H9 (cell line): ENCODE data around the gene PPP1R13B. TPM values are rescaled to one million over a fixed set of nuclear protein-coding genes. Genes with fewer than 3 reads are reported as not detected.

ENCODE experiments used
- DNase-seq: peaks from one replicate; pipeline ENCODE4 v3.0.0-alpha.2; 2017
- H2AFZ ChIP-seq: one replicate; pipeline ENCODE4 v1.6.1; 2013; ENCODE audit warnings: mild to moderate bottlenecking, low read length, control low read depth, moderate library complexity
- H2AK5ac ChIP-seq: 2 replicates; pipeline ENCODE4 v1.6.1; 2013; ENCODE audit warnings: low read length, control low read depth, mixed read lengths; ENCODE audit not compliant: insufficient read length
- H2BK120ac ChIP-seq: one replicate; pipeline ENCODE4 v1.6.1; 2013; ENCODE audit warnings: low read depth, mild to moderate bottlenecking, low read length, control low read depth, inconsistent platforms; ENCODE audit not compliant: poor library complexity, severe bottlenecking
- H2BK12ac ChIP-seq: 2 replicates; pipeline ENCODE4 v1.6.1; 2013; ENCODE audit warnings: low read length, control low read depth, mixed read lengths, low read depth; ENCODE audit not compliant: insufficient read length
- H2BK15ac ChIP-seq: 2 replicates; pipeline ENCODE4 v1.6.1; 2013; ENCODE audit warnings: low read depth, low read length, control low read depth
- H2BK20ac ChIP-seq: one replicate; pipeline ENCODE4 v1.6.1; 2013; ENCODE audit warnings: low read depth, mild to moderate bottlenecking, low read length, control low read depth, inconsistent platforms; ENCODE audit not compliant: poor library complexity, severe bottlenecking
- H2BK5ac ChIP-seq: 2 replicates; pipeline ENCODE4 v1.6.1; 2013; ENCODE audit warnings: low read length, control low read depth, mixed read lengths; ENCODE audit not compliant: insufficient read length
- H3K14ac ChIP-seq: 2 replicates; pipeline ENCODE4 v1.6.1; 2013; ENCODE audit warnings: low read length, control low read depth; ENCODE audit not compliant: insufficient read depth
- H3K18ac ChIP-seq: 2 replicates; pipeline ENCODE4 v1.6.1; 2013; ENCODE audit warnings: low read depth, mild to moderate bottlenecking, mixed read lengths, low read length, control low read depth; ENCODE audit not compliant: insufficient read length
- H3K23ac ChIP-seq: 2 replicates; pipeline ENCODE4 v1.6.1; 2013; ENCODE audit warnings: low read length, control low read depth, mixed read lengths, low read depth; ENCODE audit not compliant: insufficient read length
- H3K23me2 ChIP-seq: 2 replicates; pipeline ENCODE4 v1.6.1; 2013; ENCODE audit warnings: low read depth, mild to moderate bottlenecking, mixed read lengths, low read length, control low read depth; ENCODE audit not compliant: insufficient read length, poor library complexity, severe bottlenecking
- H3K27ac ChIP-seq: 2 replicates; pipeline ENCODE4 v1.5.1; 2013; ENCODE audit warnings: low read length, control low read depth, mixed read lengths, low read depth; ENCODE audit not compliant: insufficient read length
- H3K27me3 ChIP-seq: 2 replicates; pipeline ENCODE4 v1.6.1; 2013; ENCODE audit warnings: low read length, control low read depth, inconsistent platforms; ENCODE audit not compliant: insufficient read depth
- H3K4ac ChIP-seq: 2 replicates; pipeline ENCODE4 v1.6.1; 2013; ENCODE audit warnings: low read depth, mild to moderate bottlenecking, control low read depth, inconsistent platforms, low read length, moderate library complexity
- H3K4me1 ChIP-seq: 2 replicates; pipeline ENCODE4 v1.6.1; 2013; ENCODE audit warnings: low read length, control low read depth, inconsistent platforms; ENCODE audit not compliant: insufficient read depth
- H3K4me2 ChIP-seq: 2 replicates; pipeline ENCODE4 v1.6.1; 2013; ENCODE audit warnings: low read length, control low read depth, mixed read lengths; ENCODE audit not compliant: insufficient read length, insufficient read depth
- H3K56ac ChIP-seq: 2 replicates; pipeline ENCODE4 v1.6.1; 2013; ENCODE audit warnings: low read depth, mild to moderate bottlenecking, mixed read lengths, low read length, control low read depth; ENCODE audit not compliant: insufficient read length
- H3K79me1 ChIP-seq: 2 replicates; pipeline ENCODE4 v1.6.1; 2013; ENCODE audit warnings: low read depth, mild to moderate bottlenecking, moderate library complexity, low read length, control low read depth, inconsistent platforms; ENCODE audit not compliant: insufficient read depth, poor library complexity, severe bottlenecking
- H3K79me2 ChIP-seq: 2 replicates; pipeline ENCODE4 v1.6.1; 2013; ENCODE audit warnings: low read length, control low read depth, inconsistent platforms; ENCODE audit not compliant: insufficient read depth
- H3K9ac ChIP-seq: 2 replicates; pipeline ENCODE4 v1.6.1; 2013; ENCODE audit warnings: low read length, control low read depth, mixed read lengths; ENCODE audit not compliant: insufficient read length; ENCODE audit errors: extremely low read depth
- H3K9me3 ChIP-seq: one replicate; pipeline ENCODE4 v1.6.1; 2013; ENCODE audit warnings: low read depth, low read length, inconsistent platforms; ENCODE audit not compliant: control insufficient read depth
- H3T11ph ChIP-seq: one replicate; pipeline ENCODE4 v1.6.1; 2013; ENCODE audit warnings: mild to moderate bottlenecking, low read length, control low read depth, inconsistent platforms
- H4K20me1 ChIP-seq: one replicate; pipeline ENCODE4 v1.6.1; 2013; ENCODE audit not compliant: control insufficient read depth, insufficient read length, insufficient read depth
- H4K5ac ChIP-seq: 2 replicates; pipeline ENCODE4 v1.6.1; 2013; ENCODE audit warnings: low read depth, mild to moderate bottlenecking, mixed read lengths, low read length, control low read depth; ENCODE audit not compliant: insufficient read length
- H4K8ac ChIP-seq: replicated peaks from 2 replicates; pipeline ENCODE4 v1.6.1; 2013; ENCODE audit warnings: low read length, control low read depth, mixed read lengths, low read depth; ENCODE audit not compliant: insufficient read length
- H4K91ac ChIP-seq: 2 replicates; pipeline ENCODE4 v1.6.1; 2013; ENCODE audit warnings: low read depth, mild to moderate bottlenecking, moderate library complexity, mixed read lengths, low read length, control low read depth; ENCODE audit not compliant: insufficient read length
- H3K27ac Mint-ChIP-seq, 3 experiments: 2 replicates in 2 of 3; 3 replicates in 1 of 3; pipeline ENCODE4 v1.8.0; 2020 to 2021; ENCODE audit warnings: mixed read lengths in 3 of 3, mild to moderate bottlenecking in 1 of 3, moderate library complexity in 1 of 3
- H3K27me3 Mint-ChIP-seq: 2 replicates; pipeline ENCODE4 v1.8.0; 2021; ENCODE audit warnings: low read depth, mild to moderate bottlenecking, moderate library complexity, mixed read lengths
- H3K36me3 Mint-ChIP-seq, 3 experiments: 2 replicates in 2 of 3; 3 replicates in 1 of 3; pipeline ENCODE4 v1.8.0; 2020 to 2021; ENCODE audit warnings: low read depth in 3 of 3, mixed read lengths in 3 of 3; ENCODE audit not compliant: insufficient read depth in 1 of 3
- H3K4me1 Mint-ChIP-seq, 2 experiments: 2 replicates each; pipeline ENCODE4 v1.8.0; 2020; ENCODE audit warnings: mixed read lengths in 2 of 2
- H3K4me3 Mint-ChIP-seq, 2 experiments: 2 replicates in 1 of 2; 3 replicates in 1 of 2; pipeline ENCODE4 v1.8.0; 2020 to 2021; ENCODE audit warnings: mild to moderate bottlenecking in 2 of 2, mixed read lengths in 2 of 2, moderate library complexity in 1 of 2
- H3K9me3 Mint-ChIP-seq, 2 experiments: 2 replicates in 1 of 2; 3 replicates in 1 of 2; pipeline ENCODE4 v1.8.0; 2020; ENCODE audit warnings: mild to moderate bottlenecking in 2 of 2, mixed read lengths in 2 of 2, moderate library complexity in 1 of 2
- WGBS: extraction: QIAGEN DNeasy Blood & Tissue Kit; methylation state at CpG from one replicate; pipeline ENCODE4 v1.1.7; 2013; ENCODE audit warnings: missing lambda C conversion rate, low lambda C conversion rate, mixed read lengths; ENCODE audit not compliant: insufficient read length; ENCODE audit errors: extremely low coverage; 5-methylcytosine and 5-hydroxymethylcytosine counted together
- total RNA-seq: library from RNA; stranded (reverse); gene quantifications from 2 replicates; pipeline ENCODE4 v1.2.1, GENCODE V29; 2021
- TF ChIP-seq, protein P1 (sequence below): fragments of 200-600 bp; sonication (generic); conservative IDR thresholded peaks from 3 replicates; pipeline ENCODE4 v1.8.0; 2021; ENCODE audit warnings: antibody characterized with exemption, mild to moderate bottlenecking

Gene PPP1R13B
- total RNA-seq, 1 experiment from 2014 or later: 6.0 TPM

- H3K18ac ChIP-seq: no peak overlapping the region
- H3K56ac ChIP-seq: no peak overlapping the region
- H3K9me3 ChIP-seq: no peaks in the 10 kb centered on the region
- H3K23me2 ChIP-seq: no peaks in the 10 kb centered on the region
- H3K4me2 ChIP-seq: no peak overlapping the region
- H3K27ac Mint-ChIP-seq: no peak overlapping the region
- H3K27me3 Mint-ChIP-seq: peaks cover 4% of the 10 kb centered on the region
- no peak overlapping the region for H3K14ac ChIP-seq
- H3K79me2 ChIP-seq: no peaks in the 10 kb centered on the region
- whole genome bisulfite sequencing: no CpG with 5 or more reads among the region's 10 CpGs
- peak; percentile 39 for DNase-seq
- no peak overlapping the region for H2BK5ac ChIP-seq
- H4K91ac ChIP-seq: no peak overlapping the region
- no peaks in the 10 kb centered on the region for H3K9me3 Mint-ChIP-seq
- H3K79me1 ChIP-seq: no peaks in the 10 kb centered on the region
- no peak overlapping the region for H2AK5ac ChIP-seq
- no peak overlapping the region for H3K9ac ChIP-seq
- no peak overlapping the region for H3K4ac ChIP-seq
- H2BK15ac ChIP-seq: no peak overlapping the region
- no peak overlapping the region for H2AFZ ChIP-seq
- no peaks in the 10 kb centered on the region for H3K4me1 ChIP-seq
- TF ChIP-seq, protein P1, sequence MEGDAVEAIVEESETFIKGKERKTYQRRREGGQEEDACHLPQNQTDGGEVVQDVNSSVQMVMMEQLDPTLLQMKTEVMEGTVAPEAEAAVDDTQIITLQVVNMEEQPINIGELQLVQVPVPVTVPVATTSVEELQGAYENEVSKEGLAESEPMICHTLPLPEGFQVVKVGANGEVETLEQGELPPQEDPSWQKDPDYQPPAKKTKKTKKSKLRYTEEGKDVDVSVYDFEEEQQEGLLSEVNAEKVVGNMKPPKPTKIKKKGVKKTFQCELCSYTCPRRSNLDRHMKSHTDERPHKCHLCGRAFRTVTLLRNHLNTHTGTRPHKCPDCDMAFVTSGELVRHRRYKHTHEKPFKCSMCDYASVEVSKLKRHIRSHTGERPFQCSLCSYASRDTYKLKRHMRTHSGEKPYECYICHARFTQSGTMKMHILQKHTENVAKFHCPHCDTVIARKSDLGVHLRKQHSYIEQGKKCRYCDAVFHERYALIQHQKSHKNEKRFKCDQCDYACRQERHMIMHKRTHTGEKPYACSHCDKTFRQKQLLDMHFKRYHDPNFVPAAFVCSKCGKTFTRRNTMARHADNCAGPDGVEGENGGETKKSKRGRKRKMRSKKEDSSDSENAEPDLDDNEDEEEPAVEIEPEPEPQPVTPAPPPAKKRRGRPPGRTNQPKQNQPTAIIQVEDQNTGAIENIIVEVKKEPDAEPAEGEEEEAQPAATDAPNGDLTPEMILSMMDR: no peak
- H3T11ph ChIP-seq: no peak overlapping the region
- no peak overlapping the region for H2BK12ac ChIP-seq
- no peak overlapping the region for H4K8ac ChIP-seq
- H3K23ac ChIP-seq: no peak overlapping the region
- H2BK20ac ChIP-seq: no peak overlapping the region
- H3K4me3 Mint-ChIP-seq: no peak overlapping the region
- H3K36me3 Mint-ChIP-seq: no peaks in the 10 kb centered on the region
- no peak overlapping the region for H2BK120ac ChIP-seq
- no peak overlapping the region for H3K27ac ChIP-seq
- no peaks in the 10 kb centered on the region for H3K27me3 ChIP-seq
- no peak overlapping the region for H4K5ac ChIP-seq
- H4K20me1 ChIP-seq: no peaks in the 10 kb centered on the region
- peaks cover 10 to 15% of the 10 kb centered on the region in 2 experiments for H3K4me1 Mint-ChIP-seq
These were observed 20.2 kb upstream of the PPP1R13B start for GRCh38 chr14:103867523-103867953.
